ENCODE data around the gene RIN3.

DNA sequence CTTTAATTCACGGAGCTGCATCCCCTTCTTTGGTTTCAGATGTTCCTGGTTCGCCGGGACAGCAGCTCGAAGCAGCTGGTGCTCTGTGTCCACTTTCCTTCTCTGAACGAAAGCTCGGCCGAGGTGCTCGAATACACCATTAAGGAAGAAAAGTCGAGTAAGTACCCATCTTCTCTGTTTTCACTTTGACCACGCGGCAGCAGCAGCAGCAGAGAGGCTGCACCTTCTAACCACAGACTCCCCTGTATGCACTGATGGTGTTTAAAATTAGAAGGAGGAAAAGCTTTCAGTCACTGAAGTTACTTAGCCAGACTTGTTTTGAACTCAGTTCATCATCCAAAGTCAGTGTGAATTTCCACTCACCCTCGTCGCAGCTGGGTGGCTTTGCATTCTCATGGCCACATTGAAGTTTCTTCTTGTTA lies 63.8 kb downstream of the RIN3 start:
- TF ChIP-seq, protein P1, sequence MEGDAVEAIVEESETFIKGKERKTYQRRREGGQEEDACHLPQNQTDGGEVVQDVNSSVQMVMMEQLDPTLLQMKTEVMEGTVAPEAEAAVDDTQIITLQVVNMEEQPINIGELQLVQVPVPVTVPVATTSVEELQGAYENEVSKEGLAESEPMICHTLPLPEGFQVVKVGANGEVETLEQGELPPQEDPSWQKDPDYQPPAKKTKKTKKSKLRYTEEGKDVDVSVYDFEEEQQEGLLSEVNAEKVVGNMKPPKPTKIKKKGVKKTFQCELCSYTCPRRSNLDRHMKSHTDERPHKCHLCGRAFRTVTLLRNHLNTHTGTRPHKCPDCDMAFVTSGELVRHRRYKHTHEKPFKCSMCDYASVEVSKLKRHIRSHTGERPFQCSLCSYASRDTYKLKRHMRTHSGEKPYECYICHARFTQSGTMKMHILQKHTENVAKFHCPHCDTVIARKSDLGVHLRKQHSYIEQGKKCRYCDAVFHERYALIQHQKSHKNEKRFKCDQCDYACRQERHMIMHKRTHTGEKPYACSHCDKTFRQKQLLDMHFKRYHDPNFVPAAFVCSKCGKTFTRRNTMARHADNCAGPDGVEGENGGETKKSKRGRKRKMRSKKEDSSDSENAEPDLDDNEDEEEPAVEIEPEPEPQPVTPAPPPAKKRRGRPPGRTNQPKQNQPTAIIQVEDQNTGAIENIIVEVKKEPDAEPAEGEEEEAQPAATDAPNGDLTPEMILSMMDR (conservative IDR thresholded peaks at IDR 0.05; ENCODE audit: low read depth, low read length): no peak
- TF ChIP-seq EZH2 (IDR thresholded peaks at IDR 0.05; ENCODE audit: borderline replicate concordance, low read depth, low read length, poor library complexity, severe bottlenecking): no peak
